ENCODE results near the gene TIMP2.

GRCh38 chr17:78870621-78871020 lies 54.6 kb downstream of the TIMP2 start:
- TF ChIP-seq POLR2A (IDR thresholded peaks at IDR 0.05) (no peak), EP300 (IDR thresholded peaks at IDR 0.05) (no peak)

All from tibial nerve (tissue), 3 donors.